H7 (cell line): ENCODE measurements around the gene FAM3D. TPM values are rescaled to one million over a fixed set of nuclear protein-coding genes. Genes with fewer than 3 reads are reported as not detected.
A peak's percentile ranks its signal among the peaks of the same experiment; 100 is the strongest.

Experiments
- DNase-seq: peaks from one replicate; pipeline ENCODE4 v3.0.0; 2012
- H3K27me3 ChIP-seq: 2 replicates; pipeline ENCODE4 v1.6.0; 2011; ENCODE audit warnings: mild to moderate bottlenecking, low read length; ENCODE audit not compliant: control insufficient read depth, insufficient read depth
- H3K36me3 ChIP-seq: replicated peaks from 2 replicates; pipeline ENCODE4 v1.5.1; 2011; ENCODE audit warnings: low read length; ENCODE audit not compliant: control insufficient read depth, insufficient read depth
- H3K4me3 ChIP-seq: 2 replicates; pipeline ENCODE4 v1.5.1; 2011; ENCODE audit warnings: low read depth, mild to moderate bottlenecking, control low read depth, low read length, moderate library complexity; ENCODE audit not compliant: insufficient read depth
- total RNA-seq: library from RNA; depleted of rRNA; stranded (reverse); fragments of >200 nt; shearing (Covaris generic); gene quantifications from 2 replicates; pipeline ENCODE4 v1.2.3, GENCODE V29; 2014; rRNA removed

Gene FAM3D
- total RNA-seq, 1 experiment from 2014 or later = not detected

GRCh38 chr3:58594117-58594516, 72.5 kb downstream of the FAM3D start:
- Histone ChIP-seq H3K27me3 (no peaks in the 10 kb centered on the region), H3K36me3 (no peaks in the 10 kb centered on the region)
- no peak for DNase-seq

GRCh38 chr3:58591517-58592510, 74.8 kb downstream of the FAM3D start:
- no peak overlapping the region for H3K4me3 ChIP-seq
- no peaks in the 10 kb centered on the region for H3K36me3 ChIP-seq
- DNase-seq = no peak

More at GRCh38 chr3:58594117-58594516, 72.5 kb downstream of the FAM3D start:
- no peak overlapping the region for H3K4me3 ChIP-seq

DNA sequence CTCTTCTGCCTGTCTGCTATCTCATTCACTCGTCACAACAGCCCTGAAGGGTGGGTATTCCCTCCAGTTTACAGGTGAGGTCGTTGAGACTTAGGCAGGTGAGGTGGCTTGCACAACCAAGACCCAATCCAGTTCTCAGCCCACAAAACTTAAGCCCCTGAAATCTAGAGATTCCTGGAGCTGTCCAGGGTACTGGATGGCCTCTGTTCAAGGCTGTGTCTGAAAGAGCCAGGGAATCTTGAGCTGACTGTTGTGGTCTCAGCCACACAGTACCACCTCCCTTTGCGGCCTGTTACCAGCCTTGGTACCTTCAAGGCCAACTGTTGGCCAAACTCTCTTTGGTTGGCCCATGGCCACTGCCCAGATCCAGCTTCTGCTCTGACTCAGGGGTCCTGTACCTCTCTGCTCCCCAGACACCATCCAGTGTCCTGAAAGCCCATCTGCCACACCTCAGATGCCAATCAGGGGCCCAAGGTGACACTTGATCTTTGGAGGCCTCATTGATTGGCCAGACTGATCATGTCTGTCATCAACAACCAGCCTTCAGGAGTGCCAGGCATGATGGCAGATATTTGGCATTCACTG, 78.5 kb downstream of the FAM3D start:
- DNase-seq = peak; percentile 72
- peaks cover 39% of the 10 kb centered on the region for H3K27me3 ChIP-seq
- H3K36me3 ChIP-seq = no peaks in the 10 kb centered on the region
- no peak overlapping the region for H3K4me3 ChIP-seq

More at GRCh38 chr3:58591517-58592510, 74.8 kb downstream of the FAM3D start:
- peaks cover 8% of the 10 kb centered on the region for H3K27me3 ChIP-seq

DNA sequence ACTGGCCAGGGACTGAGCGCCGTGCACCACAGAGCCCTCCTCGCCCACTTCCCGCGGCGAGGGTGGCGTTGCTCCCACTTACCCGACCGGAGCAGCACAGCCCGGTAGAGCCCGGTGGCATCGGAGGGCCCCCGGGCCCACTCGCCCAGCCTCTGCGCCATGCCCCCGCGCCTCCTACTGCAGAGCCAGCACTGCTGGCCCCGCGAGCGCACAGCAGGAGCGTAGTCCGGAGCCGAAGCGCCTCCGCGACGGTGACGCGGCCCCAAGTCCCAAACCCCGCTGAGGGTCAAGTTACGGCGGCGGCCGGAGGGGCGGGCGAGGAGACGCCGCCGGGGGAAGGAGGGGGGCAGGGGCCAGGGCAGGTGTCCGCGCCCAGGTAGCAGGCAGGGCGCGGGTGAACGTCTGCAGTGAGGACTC, 79.8 kb downstream of the FAM3D start:
- H3K27me3 ChIP-seq = peaks cover 39% of the 10 kb centered on the region
- DNase-seq = peak; percentile 92
- H3K4me3 ChIP-seq = peak overlapping the region; percentile 42
- no peaks in the 10 kb centered on the region for H3K36me3 ChIP-seq

- H3K4me3 ChIP-seq = no peak overlapping the region
- H3K27me3 ChIP-seq = peaks cover 39% of the 10 kb centered on the region
- peak; percentile 48 for DNase-seq
- no peaks in the 10 kb centered on the region for H3K36me3 ChIP-seq
These were observed 80.6 kb downstream of the FAM3D start for GRCh38 chr3:58585994-58586393.

- Histone ChIP-seq H3K36me3 (no peaks in the 10 kb centered on the region), H3K27me3 (peaks cover 39% of the 10 kb centered on the region), H3K4me3 (peak overlapping the region; percentile 43)
- peak; percentile 94 for DNase-seq
These were observed 81.4 kb downstream of the FAM3D start for GRCh38 chr3:58585005-58585786.

DNA sequence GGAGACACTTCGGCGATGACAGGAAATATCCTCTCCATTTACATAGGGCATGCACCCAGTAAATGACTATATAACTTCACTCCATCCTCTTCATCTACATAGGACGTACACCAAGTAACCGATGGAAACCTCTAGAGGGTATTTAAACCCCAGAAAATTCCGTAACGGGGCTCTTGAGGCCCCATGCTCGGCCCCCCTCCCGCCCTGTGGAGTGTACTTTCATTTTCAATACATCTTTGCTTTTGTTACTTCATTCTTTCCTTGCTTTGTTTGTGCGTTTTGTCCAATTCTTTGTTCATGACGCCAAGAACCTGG, 81.9 kb downstream of the FAM3D start:
- peak overlapping the region; percentile 43; the same call in 1 of the 2 replicates for H3K4me3 ChIP-seq

More for the DNA sequence above, 81.9 kb downstream of the FAM3D start:
- no peak for DNase-seq
- H3K27me3 ChIP-seq = peaks cover 39% of the 10 kb centered on the region
- H3K36me3 ChIP-seq = no peaks in the 10 kb centered on the region

Other genes with a start within 250 kb of the FAM3D start
- gene PDHB, start 232.9 kb downstream of the FAM3D start, total RNA-seq = 206 and 219 TPM in 2 replicates
- 22.9 and 24.7 TPM in 2 replicates for gene KCTD6, start 174.7 kb downstream of the FAM3D start, total RNA-seq
- 2.9 and 4.2 TPM in 2 replicates for gene ACOX2, start 129.6 kb downstream of the FAM3D start, total RNA-seq
- gene FAM107A, start 89.4 kb downstream of the FAM3D start, total RNA-seq = 0.07 TPM in 1 of 2 replicates, not detected in the other